ENCODE measurements around the gene WDR27.

WDR27 gene

GRCh38 chr6:169663468-169663867 lies 38.4 kb downstream of the WDR27 start:
- Histone ChIP-seq H3F3A (ENCODE audit: low read depth) (no peaks in the 10 kb centered on the region), H3K9ac (ENCODE audit: low read depth, low read length, poor library complexity, severe bottlenecking) (no peak overlapping the region), H3K4me1 (ENCODE audit: insufficient read depth, low read length, poor library complexity, severe bottlenecking) (no peaks in the 10 kb centered on the region), H4K20me1 (ENCODE audit: insufficient read depth, low read length, poor library complexity, severe bottlenecking) (no peaks in the 10 kb centered on the region), H2AFZ (ENCODE audit: low read length) (no peak overlapping the region), H3K36me3 (ENCODE audit: insufficient read depth, low read length) (no peaks in the 10 kb centered on the region), H3K4me2 (ENCODE audit: low read depth, low read length, poor library complexity, severe bottlenecking) (no peak overlapping the region), H3K27me3 (ENCODE audit: insufficient read depth, low read length, poor library complexity, severe bottlenecking) (no peaks in the 10 kb centered on the region), H3K9me2 (replicated peaks; ENCODE audit: low read depth, low read length) (no peaks in the 10 kb centered on the region), H3K4me3 (ENCODE audit: low read length, poor library complexity, severe bottlenecking) (no peak overlapping the region), H3K79me2 (ENCODE audit: insufficient read depth, low read length) (no peaks in the 10 kb centered on the region), H3K9me3 (ENCODE audit: insufficient read depth, low read depth, low read length) (no peaks in the 10 kb centered on the region)
- no peak for TF ChIP-seq EZH2phosphoT487 (IDR thresholded peaks at IDR 0.05; ENCODE audit: borderline replicate concordance)
- no peak for TF ChIP-seq CTCF (conservative IDR thresholded peaks at IDR 0.05; ENCODE audit: low read length)

DNA sequence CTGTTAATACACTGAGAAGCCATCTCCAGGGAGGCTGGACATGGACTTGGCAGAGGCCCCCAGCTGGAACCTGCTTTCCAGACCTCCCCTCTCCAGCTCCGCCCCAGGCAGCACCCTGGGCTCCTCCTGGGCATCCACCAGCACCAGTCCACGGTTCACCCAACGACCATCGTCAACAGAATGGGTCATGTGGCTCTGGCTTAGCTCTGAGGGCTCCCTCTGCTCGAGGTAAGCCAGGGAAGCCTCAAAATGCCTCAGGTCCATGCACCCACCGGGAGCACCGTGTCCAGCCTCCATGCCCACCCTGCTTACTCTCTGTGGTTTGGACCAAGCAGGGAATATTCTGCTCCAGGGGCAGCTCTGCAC lies 40.5 kb downstream of the WDR27 start:
- Histone ChIP-seq H3K4me1 (ENCODE audit: insufficient read depth, low read length, poor library complexity, severe bottlenecking) (no peaks in the 10 kb centered on the region), H3K9me2 (replicated peaks; ENCODE audit: low read depth, low read length) (no peaks in the 10 kb centered on the region), H4K20me1 (ENCODE audit: insufficient read depth, low read length, poor library complexity, severe bottlenecking) (no peaks in the 10 kb centered on the region), H3K4me2 (ENCODE audit: low read depth, low read length, poor library complexity, severe bottlenecking) (no peak overlapping the region), H3F3A (ENCODE audit: low read depth) (no peaks in the 10 kb centered on the region), H3K4me3 (ENCODE audit: low read length, poor library complexity, severe bottlenecking) (no peak overlapping the region), H3K27me3 (ENCODE audit: insufficient read depth, low read length, poor library complexity, severe bottlenecking) (no peaks in the 10 kb centered on the region), H3K9me3 (ENCODE audit: insufficient read depth, low read depth, low read length) (no peaks in the 10 kb centered on the region), H3K79me2 (ENCODE audit: insufficient read depth, low read length) (no peaks in the 10 kb centered on the region), H3K9ac (ENCODE audit: low read depth, low read length, poor library complexity, severe bottlenecking) (no peak overlapping the region), H3K36me3 (ENCODE audit: insufficient read depth, low read length) (no peaks in the 10 kb centered on the region), H2AFZ (ENCODE audit: low read length) (no peak overlapping the region)
- TF ChIP-seq CTCF (conservative IDR thresholded peaks at IDR 0.05; ENCODE audit: low read length) (no peak), EZH2phosphoT487 (IDR thresholded peaks at IDR 0.05; ENCODE audit: borderline replicate concordance) (no peak)

DNA sequence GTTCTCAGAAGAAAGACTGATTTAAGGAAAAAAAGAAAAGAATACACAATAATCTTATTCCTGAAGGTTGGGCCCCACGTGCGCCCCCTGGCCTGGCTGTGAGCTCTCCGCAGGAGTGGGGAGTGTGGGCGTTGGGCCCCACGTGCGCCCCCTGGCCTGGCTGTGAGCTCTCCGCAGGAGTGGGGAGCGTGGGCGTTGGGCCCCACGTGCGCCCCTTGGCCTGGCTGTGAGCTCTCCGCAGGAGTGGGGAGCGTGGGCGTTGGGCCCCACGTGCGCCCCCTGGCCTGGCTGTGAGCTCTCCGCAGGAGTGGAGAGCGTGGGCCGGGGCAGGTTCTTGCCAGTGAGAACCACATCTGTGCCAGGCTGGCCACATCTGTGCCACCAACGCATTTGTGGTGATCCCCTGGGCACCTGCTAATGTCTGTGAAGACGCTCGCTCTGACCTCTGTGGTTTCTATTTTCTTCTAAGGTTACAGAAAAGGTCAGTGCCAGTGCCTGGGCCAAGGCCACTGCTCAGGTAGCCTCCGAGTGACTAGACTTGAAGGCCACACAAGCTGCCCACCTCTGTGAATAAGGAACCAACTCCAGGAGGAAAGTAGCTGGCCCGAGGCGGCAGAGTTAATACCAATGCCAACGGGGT lies 41.0 kb downstream of the WDR27 start:
- TF ChIP-seq CTCF (conservative IDR thresholded peaks at IDR 0.05; ENCODE audit: low read length) (no peak), EZH2phosphoT487 (IDR thresholded peaks at IDR 0.05; ENCODE audit: borderline replicate concordance) (no peak)
- Histone ChIP-seq H2AFZ (ENCODE audit: low read length) (no peak overlapping the region), H3K79me2 (ENCODE audit: insufficient read depth, low read length) (no peaks in the 10 kb centered on the region), H3K9me2 (replicated peaks; ENCODE audit: low read depth, low read length) (no peaks in the 10 kb centered on the region), H3K4me1 (ENCODE audit: insufficient read depth, low read length, poor library complexity, severe bottlenecking) (no peaks in the 10 kb centered on the region), H3K36me3 (ENCODE audit: insufficient read depth, low read length) (no peaks in the 10 kb centered on the region), H4K20me1 (ENCODE audit: insufficient read depth, low read length, poor library complexity, severe bottlenecking) (no peaks in the 10 kb centered on the region), H3K9me3 (ENCODE audit: insufficient read depth, low read depth, low read length) (no peaks in the 10 kb centered on the region), H3K27me3 (ENCODE audit: insufficient read depth, low read length, poor library complexity, severe bottlenecking) (no peaks in the 10 kb centered on the region), H3K4me2 (ENCODE audit: low read depth, low read length, poor library complexity, severe bottlenecking) (no peak overlapping the region), H3K9ac (ENCODE audit: low read depth, low read length, poor library complexity, severe bottlenecking) (no peak overlapping the region), H3K4me3 (ENCODE audit: low read length, poor library complexity, severe bottlenecking) (no peak overlapping the region), H3F3A (ENCODE audit: low read depth) (no peaks in the 10 kb centered on the region)

Measured in Loucy (cell line).